Measurements from ENCODE around the gene SFXN1. TPM values are rescaled to one million over a fixed set of nuclear protein-coding genes. Genes with fewer than 3 reads are reported as not detected.
"Not testable (repeated sequence)": the region's sequence is repeated elsewhere in the genome, so short reads cannot be mapped to it uniquely, and the experiment has no call there.

Gene SFXN1
- total RNA-seq, 1 donor = 86.8 TPM

- no peak for DNase-seq (ENCODE audit: low read depth)
- no peak for TF ChIP-seq CTCF (IDR thresholded peaks at IDR 0.05; ENCODE audit: insufficient read depth, low read depth, low read length)
- no peak overlapping the region for H3K4me3 ChIP-seq (ENCODE audit: low read depth, low read length)
Observed at GRCh38 chr5:175444905-175445456, 33.4 kb upstream of the SFXN1 start.

- not testable (repeated sequence) for H3K4me3 ChIP-seq (ENCODE audit: low read depth, low read length); DNase-seq (ENCODE audit: low read depth)
Observed at GRCh38 chr5:175446378-175446777, 32.0 kb upstream of the SFXN1 start.

GRCh38 chr5:175447571-175447970, 30.8 kb upstream of the SFXN1 start:
- no peak for DNase-seq (ENCODE audit: low read depth)
- no peak overlapping the region for H3K4me3 ChIP-seq (ENCODE audit: low read depth, low read length)
- TF ChIP-seq CTCF (IDR thresholded peaks at IDR 0.05; ENCODE audit: insufficient read depth, low read depth, low read length) = no peak

- no peak overlapping the region for H3K4me3 ChIP-seq (ENCODE audit: low read depth, low read length)
- no peak for TF ChIP-seq CTCF (IDR thresholded peaks at IDR 0.05; ENCODE audit: insufficient read depth, low read depth, low read length)
- DNase-seq (ENCODE audit: low read depth) = no peak
Observed at GRCh38 chr5:175448276-175448675, 30.1 kb upstream of the SFXN1 start.

GRCh38 chr5:175452166-175452565, 26.2 kb upstream of the SFXN1 start:
- H3K4me3 ChIP-seq (ENCODE audit: low read depth, low read length) = no peak overlapping the region
- no peak for TF ChIP-seq CTCF (IDR thresholded peaks at IDR 0.05; ENCODE audit: insufficient read depth, low read depth, low read length)
- no peak for DNase-seq (ENCODE audit: low read depth)

- not testable (repeated sequence) for H3K4me3 ChIP-seq (ENCODE audit: low read depth, low read length); DNase-seq (ENCODE audit: low read depth)
Observed at GRCh38 chr5:175454338-175454737, 24.0 kb upstream of the SFXN1 start.

GRCh38 chr5:175456105-175456742, 22.1 kb upstream of the SFXN1 start:
- no peak overlapping the region for H3K4me3 ChIP-seq (ENCODE audit: low read depth, low read length)
- no peak for TF ChIP-seq CTCF (IDR thresholded peaks at IDR 0.05; ENCODE audit: insufficient read depth, low read depth, low read length)
- no peak for DNase-seq (ENCODE audit: low read depth)

GRCh38 chr5:175457466-175457865, 20.9 kb upstream of the SFXN1 start:
- no peak for DNase-seq (ENCODE audit: low read depth)
- TF ChIP-seq CTCF (IDR thresholded peaks at IDR 0.05; ENCODE audit: insufficient read depth, low read depth, low read length) = no peak
- no peak overlapping the region for H3K4me3 ChIP-seq (ENCODE audit: low read depth, low read length)
